Activated naive CD4-positive, alpha-beta T cell treated with anti-CD3 and anti-CD28 coated beads, Interleukin-2, amount 50 U/mL, for 72 hours (primary cell): ENCODE results near the gene GNAS-AS1. TPM values are rescaled to one million over a fixed set of nuclear protein-coding genes. Genes with fewer than 3 reads are reported as not detected.

ENCODE experiments used
- ATAC-seq, 2 donors: fragments of 150-1000 bp; cut with Tn5 transposase; 2 replicates each; pipeline ENCODE4 v1.10.0; 2021; ENCODE audit warnings: mild to moderate bottlenecking in 2 of 2, moderate library complexity in 2 of 2
- DNase-seq, 2 donors: peaks; one replicate each; pipeline ENCODE4 v3.0.0; 2021 to 2022; ENCODE audit warnings: low spot score in 2 of 2
- H3K27ac Mint-ChIP-seq, 2 donors: one replicate each; pipeline ENCODE4 v1.8.0; 2022; ENCODE audit warnings: mild to moderate bottlenecking in 2 of 2, mixed read lengths in 2 of 2
- H3K36me3 Mint-ChIP-seq, 2 donors: one replicate each; pipeline ENCODE4 v1.8.0; 2022; ENCODE audit warnings: mixed read lengths in 2 of 2
- H3K9me3 Mint-ChIP-seq, 2 donors: one replicate each; pipeline ENCODE4 v1.8.0; 2022; ENCODE audit warnings: mixed read lengths in 2 of 2
- total RNA-seq, 2 donors: library from RNA; stranded (reverse); gene quantifications; one replicate each; pipeline ENCODE4 v1.2.3, GENCODE V29; 2022

GNAS-AS1 gene
- total RNA-seq, 2 donors from 2014 or later: 3.0 to 3.4 TPM

DNA sequence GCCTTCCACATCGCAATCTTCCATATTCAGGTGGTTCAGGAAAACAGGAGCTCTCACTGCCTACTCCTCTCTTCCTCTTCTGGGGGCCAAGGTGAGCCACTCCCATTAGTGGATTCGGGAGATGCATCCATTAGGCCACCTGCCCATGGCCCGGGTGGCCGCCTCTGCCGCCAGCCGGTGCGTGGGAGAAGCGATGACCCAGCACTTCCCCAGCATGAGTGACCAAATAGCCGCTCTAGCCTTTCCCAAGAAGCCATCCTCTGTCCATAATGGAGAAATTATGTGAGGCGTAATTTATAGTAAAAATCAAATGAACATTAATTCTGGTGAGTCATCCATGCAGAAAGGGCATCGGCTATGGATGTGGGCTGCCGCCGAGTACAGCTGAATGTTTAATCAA is 39.4 kb downstream of the GNAS-AS1 start:
- ATAC-seq: no peak
- H3K36me3 Mint-ChIP-seq: no peaks in the 10 kb centered on the region

DNA sequence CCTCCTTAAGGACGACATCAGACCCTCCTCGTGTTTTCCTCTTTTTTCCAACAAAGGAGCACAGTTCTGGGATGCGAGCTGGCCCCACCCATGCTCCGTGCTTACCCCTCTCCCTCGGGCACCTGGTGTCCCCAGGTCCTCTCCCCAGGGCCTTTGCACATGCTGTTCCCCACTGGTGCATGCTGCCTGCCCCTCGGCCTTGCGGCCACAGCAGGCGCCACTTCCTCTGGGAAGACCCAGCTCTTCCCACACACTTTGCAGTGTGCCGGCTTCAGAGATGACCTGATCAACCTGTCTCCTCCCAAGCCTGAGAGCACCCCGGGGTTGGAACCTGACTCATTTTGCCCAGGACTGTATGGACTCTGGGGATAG is 39.8 kb downstream of the GNAS-AS1 start:
- Mint-ChIP-seq H3K9me3 (no peaks in the 10 kb centered on the region), H3K27ac (peak overlapping the region in 1 of 2 donors; percentile 45), H3K36me3 (no peaks in the 10 kb centered on the region)
- ATAC-seq: no peak
- no peak for DNase-seq

More for the DNA sequence above, 39.4 kb downstream of the GNAS-AS1 start:
- no peak for DNase-seq
- peak overlapping the region; percentile 45 to 75 for H3K27ac Mint-ChIP-seq
- H3K9me3 Mint-ChIP-seq: no peaks in the 10 kb centered on the region

DNA sequence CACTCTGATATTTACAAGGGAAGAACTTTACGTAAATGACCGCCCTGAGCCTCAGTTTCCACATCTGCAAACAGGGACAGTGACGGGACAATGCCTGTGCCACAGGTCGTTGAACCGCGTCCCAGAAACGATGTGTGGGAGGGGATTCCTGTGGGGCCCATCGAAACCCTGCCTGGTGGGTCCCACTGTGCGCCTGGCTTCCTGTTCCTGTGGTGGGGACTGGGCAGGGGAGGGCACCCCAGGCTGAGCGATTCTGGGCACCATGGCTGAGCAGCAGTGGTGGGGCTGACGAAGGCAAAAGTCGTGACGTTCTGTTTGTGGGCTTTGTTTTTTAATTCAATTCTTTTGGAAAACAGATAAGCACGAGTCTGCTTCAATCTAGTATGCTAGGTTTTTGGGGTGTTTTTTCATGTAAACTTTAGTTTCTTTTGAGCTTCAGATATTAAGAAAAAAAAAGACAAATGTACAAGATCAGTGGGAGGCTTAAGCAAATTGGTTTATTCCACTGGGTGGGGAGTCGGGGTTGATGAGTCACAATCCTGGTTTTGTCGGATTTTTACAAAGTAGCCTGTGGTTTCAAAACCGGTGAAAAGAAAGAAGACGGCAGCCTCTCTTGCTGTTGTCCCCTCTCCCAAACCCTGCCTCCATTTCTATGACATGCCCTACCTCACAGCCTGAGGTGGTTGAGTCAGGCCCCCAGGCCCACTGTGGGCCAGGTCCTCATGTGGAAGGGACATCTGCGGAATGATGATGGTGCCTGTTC is 40.4 kb downstream of the GNAS-AS1 start:
- no peaks in the 10 kb centered on the region for H3K9me3 Mint-ChIP-seq
- no peak for DNase-seq
- H3K27ac Mint-ChIP-seq: peak overlapping the region; percentile 45 to 81
- H3K36me3 Mint-ChIP-seq: no peaks in the 10 kb centered on the region
- ATAC-seq: peak in 1 of 2 donors; percentile 50

DNA sequence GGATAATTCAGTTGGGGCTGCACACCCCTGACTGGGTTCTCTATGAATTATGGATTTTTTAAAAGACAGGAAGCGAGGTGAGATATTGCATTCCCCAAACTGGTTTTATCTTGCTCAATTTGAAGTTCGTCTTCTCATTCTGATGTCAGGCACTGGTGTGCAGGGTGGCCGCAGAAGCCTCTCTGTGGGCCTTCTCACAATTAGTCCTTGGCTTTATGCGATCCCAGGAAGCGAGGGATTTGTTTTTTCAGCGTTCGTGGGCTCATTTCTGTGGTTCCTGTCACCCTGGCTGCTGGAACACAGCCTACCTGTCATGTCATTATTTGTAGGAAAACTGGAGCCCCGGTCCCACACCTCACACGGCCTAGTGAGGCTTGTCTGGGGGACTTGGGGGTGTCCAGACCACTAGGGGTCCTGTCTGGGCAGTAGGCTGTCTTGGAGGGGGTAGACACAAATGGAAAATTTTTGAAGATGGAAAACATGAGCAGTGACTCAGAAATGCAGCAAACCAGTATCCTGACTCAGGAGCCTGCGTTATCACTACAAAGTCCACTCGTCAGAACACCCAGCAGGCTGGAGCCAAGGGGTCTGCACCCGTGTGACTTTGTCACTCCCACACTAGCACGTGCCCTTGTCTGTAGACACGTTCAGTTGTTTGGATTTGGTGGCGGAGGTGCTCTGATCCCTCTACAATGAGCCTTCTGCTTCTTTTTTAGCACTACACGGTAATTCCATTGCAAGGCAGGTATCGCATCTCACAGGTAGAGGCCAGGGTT is 42.2 kb downstream of the GNAS-AS1 start:
- Mint-ChIP-seq H3K27ac (no peak overlapping the region), H3K9me3 (no peaks in the 10 kb centered on the region), H3K36me3 (no peaks in the 10 kb centered on the region)
- no peak for ATAC-seq
- DNase-seq: no peak

DNA sequence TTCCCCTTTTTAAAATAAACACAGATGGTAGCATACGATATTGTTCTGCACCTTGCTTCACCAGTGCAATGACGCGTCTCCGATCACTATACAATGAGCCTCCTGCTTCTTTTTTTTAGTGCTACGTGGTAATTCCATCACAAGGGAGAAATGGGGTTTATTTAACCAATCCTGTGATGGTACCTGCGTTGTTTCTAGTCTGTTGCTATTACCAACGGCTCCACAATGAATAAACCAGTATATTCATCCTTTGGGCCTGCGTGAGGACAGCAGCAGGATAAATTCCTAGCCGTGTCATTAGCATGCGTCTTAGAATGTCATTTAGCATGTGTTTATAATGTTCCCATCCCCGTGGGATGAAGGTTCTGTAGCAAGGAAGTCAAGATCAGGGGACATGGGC is 42.9 kb downstream of the GNAS-AS1 start:
- H3K27ac Mint-ChIP-seq: no peak overlapping the region
- no peak for DNase-seq
- H3K36me3 Mint-ChIP-seq: no peaks in the 10 kb centered on the region
- no peak for ATAC-seq
- no peaks in the 10 kb centered on the region for H3K9me3 Mint-ChIP-seq

DNA sequence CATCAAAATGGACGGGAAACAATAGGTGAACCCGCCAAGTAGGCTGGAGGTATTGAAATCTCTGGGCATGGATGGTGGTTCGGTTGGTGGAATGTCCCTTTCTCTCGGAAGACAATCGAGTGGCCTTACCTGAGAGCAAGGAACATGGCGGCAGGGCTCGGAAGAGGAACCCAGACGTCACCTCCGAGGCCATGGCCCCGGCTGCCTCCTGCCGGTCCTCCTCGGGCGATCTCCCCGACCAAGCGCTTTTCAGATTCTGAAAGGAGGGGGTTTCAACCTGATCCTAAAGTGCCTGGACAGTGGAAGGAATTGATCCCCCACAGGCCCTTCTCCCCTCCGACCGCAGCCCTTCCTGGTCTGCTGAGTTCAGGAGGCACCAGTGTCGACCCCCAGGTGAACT is 47.2 kb downstream of the GNAS-AS1 start:
- no peak for DNase-seq
- Mint-ChIP-seq H3K36me3 (no peaks in the 10 kb centered on the region), H3K27ac (no peak overlapping the region), H3K9me3 (no peaks in the 10 kb centered on the region)
- ATAC-seq: no peak

DNA sequence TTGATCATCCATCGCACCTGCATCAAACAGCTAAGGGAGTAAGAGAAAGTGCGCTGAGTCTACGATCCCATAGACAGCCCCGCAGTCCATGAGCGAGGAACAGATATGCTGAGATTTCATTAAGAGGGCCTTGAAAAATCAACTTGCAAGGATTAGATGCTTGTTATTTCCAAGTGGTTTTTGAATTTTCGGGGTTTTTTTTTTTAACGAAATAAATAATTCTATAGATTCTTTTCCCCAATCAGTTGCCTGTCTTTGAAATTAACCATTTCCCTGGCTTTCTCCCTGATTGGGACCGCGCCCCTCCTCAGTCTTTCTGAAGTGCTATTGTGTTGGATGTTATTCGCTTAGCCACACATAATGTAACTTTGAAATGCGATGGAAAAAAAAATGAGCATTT is 48.6 kb downstream of the GNAS-AS1 start:
- DNase-seq (no peak), ATAC-seq (no peak)
- Mint-ChIP-seq H3K9me3 (no peaks in the 10 kb centered on the region), H3K27ac (no peak overlapping the region), H3K36me3 (no peaks in the 10 kb centered on the region)

DNA sequence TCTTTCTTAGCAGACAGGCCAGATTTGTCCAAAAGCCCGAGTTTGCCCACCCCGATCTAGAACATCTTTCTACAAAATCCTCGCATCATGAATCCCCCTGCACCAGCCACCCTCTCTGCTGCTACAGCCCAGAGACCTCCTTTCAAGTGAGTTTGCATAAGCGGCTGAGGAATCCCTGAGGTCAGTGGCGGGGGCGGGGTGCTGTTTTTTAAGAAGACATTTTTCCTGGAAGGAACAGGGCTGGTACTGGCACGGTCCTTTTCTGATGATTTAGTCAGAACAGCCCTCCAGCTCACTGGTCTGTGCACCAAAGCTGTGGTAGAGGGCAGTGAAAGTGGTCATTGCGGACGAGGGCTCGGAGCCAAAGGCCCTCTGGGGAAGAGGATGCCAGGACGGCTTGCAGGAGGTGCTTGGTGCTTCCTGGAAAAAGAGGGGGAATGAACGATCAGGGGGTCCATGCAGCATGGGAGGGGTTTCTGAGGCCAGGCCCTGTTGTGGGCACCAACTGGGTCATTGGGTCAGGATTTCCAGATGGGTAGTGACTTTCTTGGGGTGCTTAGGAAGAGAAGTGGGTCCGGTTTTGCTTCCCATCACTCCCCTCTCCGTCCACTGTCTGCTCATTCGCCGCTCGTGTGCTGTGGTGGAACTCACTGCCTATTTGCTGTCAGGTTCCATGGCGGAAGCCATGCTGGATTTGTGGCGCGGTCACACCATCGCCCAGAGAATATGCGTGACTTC is 50.4 kb downstream of the GNAS-AS1 start:
- H3K36me3 Mint-ChIP-seq: no peaks in the 10 kb centered on the region
- no peaks in the 10 kb centered on the region for H3K9me3 Mint-ChIP-seq
- ATAC-seq (no peak), DNase-seq (no peak)
- H3K27ac Mint-ChIP-seq: no peak overlapping the region

DNA sequence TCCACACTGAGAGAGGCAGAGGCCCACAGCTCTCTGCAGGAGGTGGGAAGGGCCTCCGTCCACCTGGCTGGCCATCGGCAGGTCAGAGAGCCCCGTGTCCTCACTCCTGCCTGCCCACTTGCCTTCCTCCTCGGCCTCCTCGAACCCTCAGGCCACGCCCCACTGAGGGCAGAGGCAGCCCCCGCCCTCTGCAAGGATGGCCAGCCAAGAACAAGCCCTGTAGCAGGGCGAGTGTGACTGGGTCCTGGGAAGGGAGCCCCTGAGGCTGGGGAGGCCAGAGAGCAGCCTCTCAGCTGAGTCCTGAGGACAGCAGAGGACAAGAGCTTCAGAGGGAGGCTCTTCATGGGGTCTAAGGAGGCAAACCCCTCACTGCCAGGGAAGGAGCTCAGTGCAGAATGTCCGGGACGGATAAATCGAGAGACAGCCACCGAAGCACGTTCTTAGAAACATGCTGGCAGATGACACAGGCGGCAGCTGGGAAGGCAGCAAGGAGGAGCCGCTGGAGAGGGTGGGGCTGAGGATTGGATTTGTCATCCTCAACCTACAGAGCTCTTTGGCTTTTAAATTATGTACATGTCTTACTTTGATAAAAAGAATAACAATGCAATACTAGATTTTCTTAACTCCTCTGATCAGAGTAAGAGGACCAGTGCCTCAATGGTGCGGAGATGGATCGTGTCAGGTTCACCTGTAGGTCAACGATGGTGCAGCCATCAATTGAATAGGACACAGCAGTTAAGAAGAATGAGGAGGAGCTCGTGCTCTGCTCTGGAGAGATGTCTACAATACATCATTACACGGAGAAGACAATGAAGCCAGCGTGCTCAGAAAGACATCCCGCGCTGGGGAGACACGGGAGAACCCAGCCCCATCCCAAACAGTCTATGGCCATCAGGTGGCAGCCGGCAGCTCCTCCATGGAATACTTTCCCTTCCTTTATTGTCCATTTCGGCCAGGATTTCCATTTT is 53.0 kb downstream of the GNAS-AS1 start:
- no peak overlapping the region for H3K27ac Mint-ChIP-seq
- H3K36me3 Mint-ChIP-seq: no peaks in the 10 kb centered on the region
- ATAC-seq (no peak), DNase-seq (no peak)
- H3K9me3 Mint-ChIP-seq: no peaks in the 10 kb centered on the region

DNA sequence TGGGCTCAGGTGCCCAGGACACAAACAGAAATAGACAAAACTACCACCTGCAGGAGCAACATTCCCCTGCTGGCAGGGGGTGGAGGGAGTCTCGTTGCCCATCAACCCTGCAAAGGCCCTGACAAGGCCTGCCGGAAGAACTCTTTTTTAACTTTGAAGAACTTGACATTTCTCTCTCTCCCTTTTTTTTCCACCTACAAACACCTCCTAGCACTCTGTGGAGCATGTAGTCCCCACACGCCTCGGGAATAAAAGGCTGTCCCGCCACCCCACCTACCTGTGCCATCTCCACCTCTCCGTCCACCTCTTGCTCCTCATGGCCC is 54.8 kb downstream of the GNAS-AS1 start:
- ATAC-seq (no peak), DNase-seq (no peak)
- Mint-ChIP-seq H3K27ac (peak overlapping the region in 1 of 2 donors; percentile 48), H3K36me3 (no peaks in the 10 kb centered on the region), H3K9me3 (no peaks in the 10 kb centered on the region)

DNA sequence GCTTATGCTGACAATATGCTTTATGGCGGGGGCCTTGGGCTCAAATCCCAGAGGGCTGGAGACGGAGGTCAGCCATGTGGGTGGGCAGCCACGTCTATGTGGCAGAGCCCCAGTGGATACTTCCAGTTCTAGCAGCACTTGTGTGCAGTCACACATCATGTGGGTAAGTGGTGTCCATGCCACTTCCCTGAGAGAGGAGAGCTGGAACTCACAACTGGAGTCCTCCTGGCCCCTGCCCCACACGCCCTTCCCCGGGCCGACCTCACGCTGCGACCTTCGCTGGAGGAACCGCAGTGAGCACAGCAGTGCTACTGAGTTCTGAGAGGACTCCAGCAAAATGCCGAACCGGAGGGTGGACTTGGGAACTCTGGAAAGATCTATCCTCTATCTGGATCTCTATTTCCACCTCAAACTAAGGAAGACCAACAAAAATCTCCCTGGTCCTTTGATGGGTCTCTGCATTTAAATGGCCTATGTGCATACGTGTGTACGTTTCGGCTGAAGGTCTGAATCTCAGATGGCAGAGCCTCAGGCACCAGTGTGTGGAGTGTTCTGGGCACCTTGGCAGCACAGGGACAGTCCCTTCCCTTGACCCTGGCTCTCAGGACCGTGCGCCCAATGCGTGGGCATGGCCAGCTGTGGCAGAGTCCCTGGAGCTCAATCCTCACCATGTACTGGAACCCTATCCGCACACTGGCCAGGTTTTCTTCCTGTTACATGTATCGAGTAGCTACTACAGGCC is 55.4 kb downstream of the GNAS-AS1 start:
- DNase-seq (no peak), ATAC-seq (no peak)
- no peaks in the 10 kb centered on the region for H3K36me3 Mint-ChIP-seq
- H3K9me3 Mint-ChIP-seq: no peaks in the 10 kb centered on the region
- peak overlapping the region in 1 of 2 donors; percentile 48 for H3K27ac Mint-ChIP-seq

DNA sequence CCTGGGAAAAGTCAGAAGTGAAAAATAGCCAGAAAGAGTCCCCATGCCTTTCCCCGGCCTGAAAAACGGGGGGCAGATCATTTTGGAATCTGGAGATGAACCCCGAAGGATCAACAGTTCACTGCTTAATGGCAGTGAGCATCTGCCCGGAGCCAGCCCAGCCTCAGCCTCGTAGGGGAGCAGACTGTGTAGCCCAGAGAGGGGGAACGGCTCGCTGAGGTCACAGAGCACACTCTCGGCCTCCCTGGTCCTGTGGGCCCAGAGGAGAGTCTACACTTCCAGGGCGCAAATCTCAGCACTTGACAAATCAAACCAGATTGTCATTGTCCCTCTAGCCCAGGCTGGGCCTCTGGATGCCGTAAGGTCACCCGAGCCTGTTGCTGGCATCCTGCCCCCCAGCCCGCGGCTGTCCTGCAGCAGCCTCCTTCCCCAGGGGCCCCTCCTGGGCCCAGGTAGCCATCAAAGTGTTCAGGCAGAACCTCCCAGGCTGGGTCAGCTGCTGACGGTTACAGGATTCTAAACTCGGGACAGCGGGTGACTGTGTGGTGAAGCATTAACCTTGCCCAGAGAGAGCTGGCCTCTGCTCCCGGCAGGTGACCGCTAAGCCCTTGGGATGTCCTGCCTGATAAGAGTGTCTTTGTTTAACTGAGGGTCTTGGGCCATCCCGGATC is 56.1 kb downstream of the GNAS-AS1 start:
- no peak for ATAC-seq
- no peak for DNase-seq
- no peaks in the 10 kb centered on the region for H3K9me3 Mint-ChIP-seq
- no peak overlapping the region for H3K27ac Mint-ChIP-seq
- no peaks in the 10 kb centered on the region for H3K36me3 Mint-ChIP-seq

DNA sequence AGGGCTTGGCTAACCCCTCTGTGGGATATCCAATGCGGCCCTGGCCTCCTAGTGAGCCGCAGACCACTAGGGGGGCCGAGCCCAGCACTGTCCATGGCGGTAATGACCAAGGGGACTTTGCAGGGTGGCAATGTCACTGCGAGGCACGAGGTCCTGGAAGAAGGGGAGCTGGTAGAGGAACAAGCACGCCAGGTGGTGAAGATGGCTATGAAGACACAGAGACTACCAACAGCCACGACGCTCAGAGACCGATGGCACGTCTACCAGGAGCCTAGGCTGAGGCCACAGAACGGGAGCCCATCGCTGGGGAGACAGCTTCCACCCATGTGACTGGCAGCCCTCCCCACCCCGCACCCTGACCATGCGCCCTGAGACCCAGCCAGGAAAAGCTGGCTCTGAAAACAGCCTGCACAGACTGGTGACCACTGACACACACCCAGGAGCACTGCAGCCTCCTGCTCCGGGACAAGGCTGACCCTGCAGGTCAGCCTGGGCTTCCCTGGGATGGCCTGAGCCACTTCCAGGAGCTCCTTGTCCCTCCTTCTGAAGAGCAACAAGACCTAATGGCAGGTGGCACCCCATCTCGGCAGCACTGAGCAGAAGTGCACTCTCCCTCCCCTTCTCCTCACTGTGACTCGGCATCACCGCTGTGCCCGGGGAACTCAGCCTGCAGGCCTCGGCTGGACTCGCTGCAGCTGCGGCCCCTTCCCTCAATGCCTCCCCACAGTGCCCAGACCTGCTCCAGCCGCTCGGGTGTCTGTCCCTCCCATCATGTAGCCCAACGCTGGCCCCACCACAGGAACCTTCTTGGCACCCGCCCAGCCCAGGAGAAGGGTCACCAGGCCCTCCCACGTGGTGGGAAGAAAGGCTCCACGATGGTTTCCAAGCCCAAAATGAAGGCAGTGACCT is 56.9 kb downstream of the GNAS-AS1 start:
- Mint-ChIP-seq H3K27ac (no peak overlapping the region), H3K36me3 (no peaks in the 10 kb centered on the region), H3K9me3 (no peaks in the 10 kb centered on the region)
- DNase-seq: no peak
- ATAC-seq: no peak

DNA sequence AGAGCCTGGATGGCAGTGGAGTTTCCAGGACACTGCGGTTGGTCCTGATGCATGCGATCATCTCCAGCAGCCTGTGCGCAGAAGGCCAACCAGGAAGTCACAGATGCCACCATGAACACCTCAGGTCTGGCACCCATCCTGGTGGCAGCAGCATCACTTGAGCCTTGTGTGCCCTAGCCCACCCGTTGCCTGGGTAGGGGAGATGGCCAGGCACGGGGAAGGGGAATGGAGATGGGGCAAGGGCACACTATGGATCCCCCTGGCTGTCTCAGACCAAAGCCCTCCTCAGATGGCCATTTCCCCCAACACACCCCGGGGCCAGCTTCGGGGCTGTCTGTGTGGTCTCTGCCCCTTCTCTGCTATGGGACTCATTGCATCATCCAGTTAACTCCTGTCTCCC is 58.3 kb downstream of the GNAS-AS1 start:
- no peak for DNase-seq
- no peak overlapping the region for H3K27ac Mint-ChIP-seq
- no peaks in the 10 kb centered on the region for H3K9me3 Mint-ChIP-seq
- no peaks in the 10 kb centered on the region for H3K36me3 Mint-ChIP-seq
- ATAC-seq: no peak

DNA sequence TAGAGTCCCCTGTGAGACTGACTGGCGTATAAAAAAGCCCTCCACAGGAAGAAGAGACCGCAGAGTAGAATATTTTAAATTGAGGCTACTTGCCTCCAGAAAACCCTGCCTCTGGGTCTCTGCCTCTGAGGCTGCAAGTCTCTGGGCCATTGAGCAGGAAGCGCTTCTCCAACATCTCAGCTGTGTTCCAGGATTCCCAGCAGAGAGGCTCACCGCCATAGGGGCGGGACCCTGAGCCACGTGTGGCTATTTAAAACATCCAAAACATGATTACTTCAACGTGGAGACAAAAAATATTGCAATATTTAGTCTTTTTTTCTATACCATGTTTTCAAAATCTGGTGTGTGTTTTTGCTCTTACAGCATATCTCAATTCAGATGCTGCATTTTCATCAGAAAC is 59.4 kb downstream of the GNAS-AS1 start:
- Mint-ChIP-seq H3K36me3 (no peaks in the 10 kb centered on the region), H3K27ac (no peak overlapping the region), H3K9me3 (no peaks in the 10 kb centered on the region)
- no peak for DNase-seq
- ATAC-seq: no peak
